Subcutaneous adipose tissue (tissue), 4 donors: ENCODE results near the gene UVRAG. TPM values are rescaled to one million over a fixed set of nuclear protein-coding genes. Genes with fewer than 3 reads are reported as not detected.

Source experiments
- CTCF ChIP-seq: fragments of 450-650 bp; IDR thresholded peaks from one replicate; pipeline ENCODE4 v1.5.1; 2016; ENCODE audit warnings: low read depth, mild to moderate bottlenecking, control low read depth, antibody characterized with exemption, moderate library complexity
- total RNA-seq, 4 donors: library from RNA; depleted of rRNA; stranded (reverse); fragments of >200 nt; gene quantifications; one replicate each; pipeline ENCODE4 v1.1.0, GENCODE V29; 2016

Gene UVRAG
- total RNA-seq, 4 donors from 2014 or later = 59.7 to 108 (median 93.7) TPM

- no peak for TF ChIP-seq CTCF
These were observed 327.0 kb downstream of the UVRAG start for GRCh38 chr11:76141901-76142588.

GRCh38 chr11:76143274-76143673 is 328.3 kb downstream of the UVRAG start:
- no peak for TF ChIP-seq CTCF

- no peak for TF ChIP-seq CTCF
These were observed 332.2 kb downstream of the UVRAG start for GRCh38 chr11:76147106-76147740.

GRCh38 chr11:76148231-76148630 is 333.2 kb downstream of the UVRAG start:
- TF ChIP-seq CTCF = no peak

GRCh38 chr11:76148941-76149613 is 334.1 kb downstream of the UVRAG start:
- no peak for TF ChIP-seq CTCF

GRCh38 chr11:76149713-76150112 is 334.7 kb downstream of the UVRAG start:
- TF ChIP-seq CTCF = no peak

GRCh38 chr11:76150141-76150540 is 335.1 kb downstream of the UVRAG start:
- no peak for TF ChIP-seq CTCF
